GM18868 (cell line): Measurements from ENCODE around the gene METRNL.
"Not testable (repeated sequence)": the region's sequence is repeated elsewhere in the genome, so short reads cannot be mapped to it uniquely, and the experiment has no call there.

ENCODE experiments used
- ATAC-seq: cut with Tn5 transposase; IDR thresholded peaks from one replicate; pipeline ENCODE4 v1.9.1; 2021; ENCODE audit warnings: mild to moderate bottlenecking, moderate library complexity; ENCODE audit not compliant: unreplicated experiment

The METRNL gene

DNA sequence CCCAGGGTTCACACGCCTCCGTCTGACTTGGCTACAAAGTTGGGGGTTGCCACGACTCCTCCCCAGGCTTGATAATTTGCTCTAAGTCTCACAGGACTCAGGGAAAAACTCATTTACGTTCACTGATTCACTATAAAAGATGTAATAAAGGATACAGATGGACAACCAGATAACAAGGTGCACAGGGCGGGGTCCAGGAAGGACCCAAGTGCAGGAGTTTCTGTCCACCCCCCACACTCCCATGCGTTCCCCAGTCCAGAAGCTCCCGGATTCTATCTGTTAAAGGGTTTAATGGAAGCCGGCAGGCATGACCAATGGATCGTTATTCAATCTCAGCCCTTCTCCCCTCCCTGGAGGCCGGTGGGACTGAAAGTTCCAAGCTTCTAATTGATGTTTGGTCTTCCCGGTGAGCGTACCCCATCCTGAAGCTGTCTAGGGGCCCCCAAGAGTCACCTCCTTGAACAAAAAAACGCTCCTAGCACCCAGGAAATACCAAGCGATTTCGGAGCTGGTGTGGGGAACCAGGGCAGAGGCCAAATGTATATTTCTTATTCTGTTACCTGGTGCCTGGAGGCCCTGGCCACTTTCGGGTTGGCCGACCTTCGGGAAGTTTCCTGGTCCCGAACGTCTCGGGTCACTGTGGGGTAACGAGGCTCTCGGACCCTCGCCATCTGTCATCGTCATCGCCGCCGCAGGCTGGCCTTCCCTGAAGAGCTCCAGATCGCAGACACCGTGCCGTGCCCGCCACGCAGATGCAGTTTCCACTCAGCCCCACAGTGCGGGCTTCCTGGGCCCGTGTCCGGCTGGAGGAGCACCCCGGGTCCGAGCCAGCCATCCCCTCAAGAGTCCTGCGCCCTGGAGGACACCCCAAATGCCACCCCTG lies 13.5 kb upstream of the METRNL start:
- ATAC-seq, result no peak

DNA sequence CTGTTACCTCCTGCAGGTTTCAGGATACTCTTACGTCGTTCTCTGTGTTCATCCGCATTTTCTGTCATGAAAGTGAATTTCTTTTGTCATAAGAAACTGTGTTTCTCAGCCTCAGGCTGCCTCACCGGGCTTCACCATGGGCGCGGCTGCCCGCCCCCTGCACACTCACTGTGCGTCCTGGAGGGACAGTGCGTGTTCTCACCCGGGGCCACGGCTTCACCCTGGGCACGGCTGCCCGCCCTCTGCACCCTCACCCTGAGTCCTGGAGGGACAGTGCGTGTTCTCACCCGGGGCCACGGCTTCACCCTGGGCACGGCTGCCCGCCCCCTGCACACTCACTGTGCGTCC lies 12.9 kb upstream of the METRNL start:
- ATAC-seq, result not testable (repeated sequence)

DNA sequence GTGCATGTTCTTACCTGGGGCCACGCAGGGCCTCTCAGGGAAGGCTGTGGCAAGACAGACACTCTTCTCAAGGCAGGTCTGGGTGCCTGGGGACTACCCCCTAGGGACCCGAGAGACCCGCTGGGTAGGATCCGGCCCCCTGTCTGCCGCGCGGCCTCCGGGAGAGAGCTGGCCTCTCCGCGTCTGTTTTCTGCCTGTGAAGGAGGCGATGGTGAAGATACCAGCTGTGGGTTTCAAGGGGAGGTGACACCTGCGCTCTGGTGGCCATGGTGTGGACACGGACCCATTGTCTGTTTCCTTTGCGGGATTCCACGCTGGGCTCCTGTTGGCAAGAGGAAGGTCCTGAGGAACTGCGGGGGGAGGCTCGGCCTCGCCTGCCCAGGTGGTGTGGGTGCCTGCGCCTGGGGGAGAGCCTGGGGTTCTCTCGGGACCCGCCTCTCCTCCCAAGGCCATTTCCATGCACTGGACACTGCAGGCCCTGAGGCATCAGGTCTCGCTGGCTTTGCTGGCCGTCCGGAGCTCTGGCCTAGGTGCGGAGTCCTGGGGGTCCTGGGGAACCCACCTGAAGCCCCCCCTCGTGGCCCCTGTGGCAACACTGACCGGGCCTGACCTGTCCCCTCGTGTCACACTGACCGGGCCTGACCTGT lies 12.2 kb upstream of the METRNL start:
- ATAC-seq, result no peak

DNA sequence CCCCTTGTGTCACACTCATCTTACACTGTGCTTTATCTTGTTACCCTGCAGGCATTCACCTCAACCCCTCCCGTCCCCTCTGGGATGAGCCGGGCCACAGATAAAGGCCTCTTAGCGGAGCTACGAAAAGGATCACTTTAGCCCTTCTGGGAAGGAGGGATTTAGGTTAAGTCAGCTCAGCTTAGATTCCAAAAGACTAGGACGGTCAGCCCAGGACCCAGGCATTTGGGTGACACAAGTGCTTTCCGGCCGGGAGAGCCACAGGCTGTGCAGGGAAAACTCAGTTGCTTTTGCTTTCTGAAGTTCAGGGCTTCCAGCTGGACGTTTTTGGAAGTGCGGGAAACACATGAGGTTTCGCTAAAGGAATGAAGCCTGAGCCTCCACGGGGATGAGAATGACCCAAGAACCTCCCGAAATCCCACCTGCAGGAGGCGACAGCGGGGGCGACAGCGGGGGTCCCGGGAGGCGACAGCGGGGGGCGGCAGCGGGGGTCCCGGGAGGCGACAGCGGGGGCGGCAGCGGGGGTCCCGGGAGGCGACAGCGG lies 11.6 kb upstream of the METRNL start:
- ATAC-seq, result no peak

DNA sequence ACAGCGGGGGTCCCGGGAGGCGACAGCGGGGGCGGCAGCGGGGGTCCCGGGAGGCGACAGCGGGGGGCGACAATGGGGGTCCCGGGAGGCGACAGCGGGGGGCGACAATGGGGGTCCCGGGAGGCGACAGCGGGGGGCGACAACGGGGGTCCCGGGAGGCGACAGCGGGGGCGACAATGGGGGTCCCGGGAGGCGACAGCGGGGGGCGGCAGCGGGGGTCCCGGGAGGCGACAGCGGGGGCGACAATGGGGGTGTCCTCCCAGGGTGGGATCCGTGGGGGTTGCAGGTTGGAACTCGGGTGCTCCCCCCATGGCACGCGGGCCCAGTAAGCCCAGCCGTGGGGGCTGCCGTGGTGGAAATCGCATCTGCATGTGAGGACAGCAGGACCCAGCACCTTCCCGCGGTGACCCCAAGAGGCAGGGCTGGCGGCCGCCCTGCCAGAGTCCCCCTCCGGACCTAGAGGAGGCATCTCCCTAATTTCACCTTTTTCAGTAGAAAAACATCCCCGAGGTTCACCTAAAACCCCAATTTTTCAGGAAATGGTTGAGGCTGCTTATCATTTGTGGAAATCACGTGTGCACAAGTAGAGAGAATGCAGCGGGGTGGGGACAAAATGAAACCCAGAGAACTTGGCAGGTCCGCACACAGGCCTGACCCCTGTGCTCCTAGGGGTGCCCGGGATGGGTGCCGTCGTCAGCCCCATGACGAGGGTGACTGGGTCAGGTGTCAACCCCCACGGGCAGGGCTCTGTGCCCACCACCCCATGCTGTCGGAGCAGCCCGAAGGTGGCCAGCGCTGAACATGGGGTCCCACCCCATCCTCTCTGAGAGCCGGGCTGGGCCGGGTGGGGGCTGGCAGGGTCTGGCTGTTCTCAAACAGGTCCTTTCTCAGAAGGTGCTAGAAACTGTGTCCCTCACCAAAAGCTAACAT lies 10.5 kb upstream of the METRNL start:
- ATAC-seq, result no peak

DNA sequence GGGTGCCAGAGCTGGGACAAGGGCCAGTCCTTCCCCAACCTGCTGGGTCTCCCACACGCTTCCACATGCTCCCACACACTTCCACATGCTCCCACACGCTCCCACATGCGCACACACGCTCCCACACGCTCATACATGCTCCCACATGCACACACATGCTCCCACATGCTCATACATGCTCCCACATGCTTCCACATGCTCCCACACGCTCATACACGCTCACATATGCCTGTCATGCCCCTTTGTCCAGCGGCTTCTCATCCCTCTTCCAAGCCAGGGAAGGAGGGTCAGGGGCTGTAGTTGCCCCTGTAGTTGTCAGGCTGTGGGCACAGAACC lies 9.9 kb upstream of the METRNL start:
- ATAC-seq, result no peak

DNA sequence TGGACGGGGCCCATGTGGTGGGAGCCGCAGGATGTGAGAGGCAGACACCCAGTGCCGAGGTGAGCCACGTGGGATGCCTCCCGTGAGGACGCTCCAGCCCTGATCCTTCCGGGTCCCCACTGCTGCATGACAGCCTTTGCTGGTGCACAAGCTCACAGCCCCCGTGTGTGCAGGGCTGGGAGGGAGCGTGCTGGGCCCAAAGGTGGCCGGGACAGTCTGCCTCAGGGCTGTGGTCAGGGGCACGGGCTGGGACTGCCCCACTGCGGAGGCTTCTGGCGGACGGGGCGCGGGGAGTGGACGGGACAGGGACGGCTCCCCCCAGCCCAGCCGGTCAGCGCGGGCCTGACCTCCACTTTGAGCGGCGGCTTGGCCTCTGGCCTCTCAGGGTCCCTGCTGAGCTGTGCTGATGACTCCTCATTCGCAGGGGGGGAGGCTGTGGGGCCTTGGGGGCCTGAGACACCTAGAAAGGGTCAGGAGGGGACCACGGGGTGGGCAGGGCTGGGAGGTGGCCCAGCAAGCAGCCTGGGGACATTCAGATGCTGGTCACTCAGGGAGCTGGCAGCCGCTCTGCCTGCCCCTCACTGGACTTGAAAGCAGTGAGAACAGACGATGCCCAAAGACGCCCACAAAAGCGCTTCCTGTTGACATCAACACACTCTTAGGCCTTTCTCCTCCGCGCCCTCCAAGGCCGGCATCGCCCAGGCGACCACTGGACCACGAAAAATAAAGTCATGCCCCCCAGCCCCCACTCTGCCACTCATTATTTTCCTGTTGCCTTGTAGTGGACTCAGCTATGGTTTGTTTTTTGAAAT lies 9.3 kb upstream of the METRNL start:
- ATAC-seq, result no peak

DNA sequence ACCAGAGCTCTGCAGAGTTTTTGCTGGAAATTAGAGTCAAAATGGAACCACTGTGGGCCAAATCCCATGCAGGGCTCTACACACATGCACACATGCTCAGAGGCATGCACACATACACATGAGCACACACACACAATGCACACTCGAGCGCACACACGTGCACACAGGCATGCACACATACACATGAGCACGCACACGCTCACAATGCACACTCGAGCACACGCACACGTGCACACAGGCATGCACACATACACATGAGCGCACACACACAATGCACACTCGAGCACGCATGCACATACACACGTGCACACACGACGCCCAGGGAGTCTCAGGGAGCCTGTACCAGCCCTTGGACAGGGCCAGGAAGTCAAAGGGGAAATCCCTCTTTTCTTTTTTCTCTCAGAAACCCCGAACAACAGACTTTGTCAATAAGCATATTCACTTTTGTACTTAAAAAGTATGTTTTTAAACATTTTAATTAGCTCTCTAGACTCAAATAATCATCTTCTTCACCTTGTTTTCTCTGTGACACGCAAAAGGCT lies 8.5 kb upstream of the METRNL start:
- ATAC-seq, result no peak

DNA sequence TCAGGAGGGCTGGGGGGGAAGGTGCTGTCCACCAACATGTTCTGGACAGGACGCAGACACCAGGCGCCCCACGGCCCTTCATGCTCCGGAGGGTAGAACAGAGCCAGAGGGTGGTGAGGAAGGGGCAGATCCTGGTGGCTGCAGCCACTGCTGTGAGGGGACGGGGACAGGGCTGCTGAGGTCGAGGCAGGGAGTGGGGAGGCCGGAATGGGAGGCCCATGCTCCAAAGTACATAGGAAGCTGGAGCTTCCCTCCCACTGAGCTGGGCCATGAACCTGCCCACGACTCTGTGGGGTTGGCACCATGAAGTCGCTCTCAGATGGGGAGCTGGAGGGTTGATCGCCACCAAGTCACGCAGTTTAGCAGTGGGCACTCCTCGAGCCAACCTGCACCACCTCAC lies 8.0 kb upstream of the METRNL start:
- no peak for ATAC-seq

DNA sequence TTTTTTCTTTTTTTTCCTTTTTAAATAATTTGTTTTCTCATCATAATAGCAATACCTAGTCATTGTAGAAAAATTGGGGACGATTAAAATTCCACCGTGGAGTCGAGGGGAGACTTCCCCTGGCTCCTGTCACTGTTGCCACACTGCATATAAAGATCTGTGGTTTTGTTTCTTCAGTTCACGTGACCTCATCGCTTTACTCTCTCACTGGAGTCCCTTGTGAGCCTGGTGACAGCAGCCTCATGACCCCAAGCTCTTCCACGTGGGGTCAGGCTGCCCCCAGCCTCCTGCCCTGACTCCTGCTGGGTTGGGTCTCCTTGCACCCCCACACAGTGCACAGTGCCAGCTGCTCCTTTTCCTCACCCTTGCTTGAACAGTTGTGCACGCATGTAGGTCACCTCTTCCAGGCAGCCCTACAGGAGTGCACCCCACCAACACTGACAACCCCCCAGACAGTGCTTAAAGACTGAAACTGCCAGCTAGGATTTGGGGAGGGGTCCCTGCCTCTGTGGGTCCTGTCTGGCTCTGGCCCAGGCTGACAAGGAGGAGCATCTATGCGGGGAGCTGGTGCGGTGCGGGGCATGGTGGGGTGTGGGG lies 7.3 kb upstream of the METRNL start:
- no peak for ATAC-seq

DNA sequence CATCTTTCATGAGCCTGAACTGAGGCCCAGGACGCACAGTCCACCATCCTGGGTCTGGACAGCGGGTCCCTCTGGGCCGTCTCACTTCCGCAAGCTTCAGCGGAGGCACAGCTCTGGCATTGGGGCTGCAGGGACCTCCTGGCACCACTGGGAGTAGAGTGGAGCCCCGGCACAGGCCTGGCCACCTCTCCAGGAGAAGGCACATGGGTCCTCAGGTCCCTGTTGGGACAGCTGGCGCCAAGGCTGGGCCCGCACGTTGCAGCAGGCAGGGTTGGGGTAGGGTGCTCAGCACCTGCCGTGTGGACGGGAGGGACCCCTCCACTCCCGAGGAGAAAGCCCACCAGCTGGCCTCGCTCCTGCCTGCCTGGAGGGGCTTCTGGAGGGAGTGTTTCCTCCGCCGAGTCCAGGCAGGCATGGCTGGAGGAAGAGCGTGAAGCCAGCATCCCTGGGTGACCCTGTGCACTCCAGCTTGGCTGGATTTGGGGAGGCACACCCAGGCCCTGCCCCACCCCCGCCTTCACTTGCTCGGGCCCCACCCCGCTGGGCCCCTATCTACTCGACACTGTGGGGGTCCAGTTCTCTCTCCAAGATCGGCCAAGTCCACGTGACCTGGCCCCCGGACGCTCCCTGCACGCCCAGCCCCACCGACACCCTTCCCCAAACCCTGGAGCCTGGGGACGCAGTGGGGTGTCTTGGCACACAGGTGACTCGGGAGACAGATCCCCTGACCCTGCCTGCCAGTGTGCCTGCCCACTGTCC lies 6.6 kb upstream of the METRNL start:
- no peak for ATAC-seq

DNA sequence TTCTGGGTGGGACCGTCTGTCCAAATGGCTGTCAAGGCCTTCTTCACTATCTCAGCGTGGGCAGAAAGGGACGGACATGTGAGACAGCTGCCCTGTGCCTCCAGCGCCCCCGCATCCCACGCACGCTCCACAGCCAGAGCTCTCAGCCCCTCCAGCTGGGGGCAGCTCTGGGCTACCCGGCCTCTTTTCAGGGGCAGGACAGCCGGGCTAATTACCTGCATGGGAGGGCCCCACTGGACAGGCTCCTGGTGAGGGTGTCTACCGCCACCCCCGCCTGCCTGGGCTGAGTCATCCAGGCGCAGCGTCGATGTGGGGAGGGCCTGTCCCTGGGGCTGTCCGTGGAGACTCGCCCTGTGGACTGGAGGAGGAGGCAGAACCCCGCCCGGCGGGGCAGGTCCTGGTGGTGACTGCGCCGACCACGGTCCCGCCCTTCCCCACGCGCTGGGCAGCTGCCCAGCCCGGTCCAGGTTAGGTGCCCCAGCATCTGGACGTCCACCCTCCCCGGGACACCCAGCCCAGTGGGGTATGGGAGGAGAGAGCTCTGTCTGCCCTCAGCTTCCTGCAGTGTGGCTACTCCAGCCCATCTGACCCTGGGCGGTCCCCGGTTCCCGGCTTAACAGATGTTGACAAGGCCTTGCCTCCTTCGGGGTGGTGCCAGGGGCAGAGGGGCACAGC lies 5.9 kb upstream of the METRNL start:
- no peak for ATAC-seq

DNA sequence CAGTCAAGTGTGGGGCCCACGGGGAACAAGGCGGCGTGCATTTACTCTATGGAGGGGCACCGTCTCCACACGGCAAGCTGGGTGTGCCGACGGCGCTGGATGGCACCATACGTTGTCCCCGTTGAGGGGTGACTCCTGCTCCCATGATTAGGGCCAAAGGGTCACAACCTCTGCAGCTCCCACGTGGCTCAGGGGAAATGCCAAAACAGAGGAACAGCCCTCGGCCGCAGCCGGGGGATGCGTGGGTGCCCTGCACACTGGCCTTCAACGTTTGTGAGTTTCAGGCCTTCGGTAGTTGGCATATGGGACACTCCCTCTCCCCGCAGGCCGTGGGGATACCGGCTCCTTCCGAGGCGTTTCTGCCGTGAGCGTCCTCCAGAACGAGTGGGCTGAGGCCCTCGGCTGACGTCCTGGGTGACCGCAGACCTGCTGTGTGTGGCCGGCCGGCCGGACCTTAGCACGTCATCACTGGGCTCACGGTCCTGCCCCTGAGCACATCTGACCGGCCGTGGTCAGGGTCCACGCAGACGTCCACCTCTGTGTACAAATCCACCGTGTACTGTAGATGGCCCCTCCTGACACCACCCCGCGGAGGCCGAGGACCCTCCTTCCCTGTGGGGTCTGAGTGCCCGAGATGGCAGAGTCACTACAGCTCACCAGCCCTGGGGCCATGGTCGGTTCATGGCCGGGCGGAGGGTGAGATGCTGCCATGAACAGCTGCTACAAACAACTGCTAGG lies 4.8 kb upstream of the METRNL start:
- no peak for ATAC-seq

DNA sequence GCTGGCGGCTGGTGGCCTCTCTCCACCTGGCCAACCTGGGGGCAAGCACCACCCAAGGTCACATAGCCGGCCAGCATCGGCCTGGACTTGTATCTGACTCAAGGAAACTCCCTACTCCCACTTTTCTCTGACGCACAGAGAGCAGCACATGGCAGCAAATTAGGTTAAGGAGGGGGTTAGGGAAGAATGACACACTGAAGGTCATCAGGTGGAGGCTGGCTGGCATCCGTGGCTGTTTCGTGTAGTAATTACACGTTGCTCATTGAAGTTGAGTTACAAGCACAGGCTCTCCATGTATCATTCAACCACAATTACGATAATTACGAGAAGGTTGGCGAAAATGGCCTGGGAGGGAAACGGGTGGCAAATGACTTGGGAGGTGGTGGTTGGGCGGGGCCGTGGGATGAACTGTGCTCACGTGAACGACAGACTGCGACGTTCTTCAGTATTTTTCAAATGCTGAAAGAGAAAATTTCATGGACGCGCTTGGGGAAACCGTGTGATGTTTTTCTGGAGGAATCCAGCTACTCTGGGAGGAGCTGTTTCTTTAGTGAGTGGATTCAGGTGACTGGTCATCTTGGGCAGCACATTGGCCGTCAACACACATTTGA lies 4.0 kb upstream of the METRNL start:
- ATAC-seq, result no peak

DNA sequence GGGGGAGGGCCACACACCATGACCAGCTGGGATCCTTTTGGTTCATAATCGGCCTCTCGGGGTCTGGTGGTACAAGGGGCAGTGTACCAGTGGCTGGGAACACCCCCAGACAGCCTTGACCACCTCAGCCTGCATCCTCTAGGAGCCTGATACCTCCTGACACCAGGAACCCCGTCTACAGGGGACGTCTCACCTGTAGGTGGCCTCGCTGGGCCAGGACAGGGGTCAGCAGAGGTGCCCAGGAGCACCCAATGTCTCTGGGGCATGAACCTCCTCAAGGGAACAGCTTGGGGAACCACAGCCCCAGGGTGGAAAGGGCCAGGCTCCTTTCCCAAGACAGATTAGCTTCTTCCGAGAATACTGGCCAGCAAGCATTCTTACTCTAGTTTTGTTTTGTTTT lies 2.5 kb upstream of the METRNL start:
- ATAC-seq, result no peak

DNA sequence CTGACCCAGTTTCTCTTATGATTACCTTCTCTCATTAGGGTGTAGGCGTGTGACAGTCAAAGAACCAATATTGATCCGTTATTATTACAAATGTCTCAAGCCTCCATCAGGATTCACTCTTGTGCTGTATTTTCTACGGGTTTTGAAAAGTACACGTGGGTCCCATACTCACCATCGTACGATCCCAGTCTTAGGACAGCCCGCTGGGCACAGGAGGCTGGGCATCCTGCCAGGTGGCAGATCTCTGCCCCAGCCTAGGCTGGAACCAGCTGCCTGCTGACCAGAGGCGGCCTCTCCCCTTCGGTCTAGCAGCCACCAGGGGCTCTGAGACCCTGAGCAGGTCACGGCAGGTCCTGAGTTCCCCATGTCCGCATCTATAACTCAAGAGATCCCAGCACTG lies 2.0 kb upstream of the METRNL start:
- ATAC-seq, result no peak

DNA sequence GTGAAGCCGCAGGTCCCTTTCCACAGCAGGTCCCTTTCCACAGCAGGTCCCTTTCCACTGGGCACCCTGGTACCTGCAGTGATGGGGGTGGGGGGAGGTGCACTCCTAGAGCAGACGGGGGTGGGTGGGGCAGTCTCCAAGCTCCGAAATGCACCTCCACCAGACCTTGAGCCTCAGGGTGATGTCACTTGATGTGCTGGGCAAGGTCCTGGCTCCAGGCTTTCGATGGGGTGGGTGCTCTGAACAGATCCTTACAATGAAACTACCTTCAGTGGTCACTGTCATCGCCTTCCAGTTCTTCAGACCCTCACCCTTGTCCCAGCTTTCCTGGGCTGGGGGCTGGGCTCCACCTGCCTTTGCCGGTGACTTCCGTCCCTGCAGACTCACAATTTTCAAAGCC lies 1.5 kb upstream of the METRNL start:
- no peak for ATAC-seq
